ENCODE measurements around the gene ADAMTS9.

ADAMTS9 gene

GRCh38 chr3:64483467-64483866 lies 204.3 kb downstream of the ADAMTS9 start:
- no peak for DNase-seq

DNA sequence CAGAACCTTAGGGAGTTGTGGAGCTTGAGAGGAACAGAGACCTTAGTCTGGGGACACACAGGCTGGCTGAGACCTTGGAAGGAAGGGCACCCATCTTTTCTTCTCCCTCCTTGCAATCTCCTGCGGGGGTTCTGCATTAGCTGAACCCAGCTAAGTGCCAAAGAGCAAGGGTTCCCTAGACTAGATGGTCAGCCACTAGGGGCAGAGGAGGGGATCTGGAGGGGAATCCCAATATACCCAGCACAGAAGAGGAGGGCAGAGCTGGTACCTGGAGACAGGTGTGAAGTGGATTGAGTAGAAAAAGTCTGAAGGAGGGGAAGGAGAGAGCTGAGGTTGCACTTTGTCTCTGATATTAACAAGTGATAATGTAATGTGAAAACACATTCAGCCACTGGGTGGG lies 212.8 kb downstream of the ADAMTS9 start:
- no peak for DNase-seq

GRCh38 chr3:64473466-64473865 lies 214.3 kb downstream of the ADAMTS9 start:
- no peak for DNase-seq

- no peak for DNase-seq
These were observed 217.4 kb downstream of the ADAMTS9 start for GRCh38 chr3:64470436-64470835.

DNA sequence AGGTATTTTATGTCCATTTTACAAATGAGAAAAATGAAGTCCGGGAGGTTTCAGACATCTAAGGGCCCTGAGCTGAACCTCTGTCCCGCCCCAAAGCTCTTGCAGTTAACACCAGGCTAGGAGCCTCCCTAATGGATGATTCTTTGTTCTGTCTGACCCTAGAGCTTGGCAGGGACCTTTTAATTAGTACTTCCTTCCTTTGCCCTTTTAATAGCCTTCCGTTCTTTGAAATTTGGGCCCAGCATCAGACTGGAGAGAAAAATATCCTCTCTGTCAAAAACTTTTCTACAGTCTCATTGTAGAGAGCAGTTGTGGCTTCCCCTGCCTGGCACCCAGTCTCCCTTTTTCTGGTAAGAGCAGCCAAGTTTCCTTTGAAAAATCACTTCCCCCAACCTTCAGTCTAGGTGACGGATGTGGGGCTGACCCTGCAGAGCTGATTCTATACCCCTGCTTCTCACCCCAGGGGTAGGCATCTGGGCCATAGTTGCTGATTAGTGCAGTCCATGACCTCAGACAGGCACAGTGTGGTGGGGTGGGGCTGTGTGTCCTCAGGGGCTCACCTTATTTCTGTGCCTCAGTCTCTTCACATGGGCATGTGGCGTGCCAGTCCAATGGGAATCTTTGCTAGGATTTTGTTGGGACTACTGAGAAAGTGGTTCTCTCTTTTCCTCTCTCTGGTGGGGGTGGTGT lies 220.4 kb downstream of the ADAMTS9 start:
- DNase-seq: no peak
